Keratinocyte (primary cell): ENCODE measurements around the gene PAPPA2. TPM values are rescaled to one million over a fixed set of nuclear protein-coding genes. Genes with fewer than 3 reads are reported as not detected.

Source experiments
- DNase-seq: peaks from one replicate; pipeline ENCODE4 v3.0.0-alpha.2; 2011; ENCODE audit warnings: low read depth, missing footprints, low spot score
- FAIRE-seq: peaks from 2 replicates; lab custom pipeline; 2011; peaks lifted over from hg19 to GRCh38; lab: Jason Lieb, UNC
- H2AFZ ChIP-seq: 2 replicates; pipeline ENCODE4 v1.6.0; 2012; ENCODE audit warnings: low read length, control low read depth, inconsistent platforms; ENCODE audit not compliant: control insufficient read depth
- H3K27ac ChIP-seq: 2 replicates; pipeline ENCODE4 v1.5.1; 2011; ENCODE audit warnings: low read length; ENCODE audit not compliant: control insufficient read depth, insufficient read depth
- H3K27me3 ChIP-seq: 3 replicates; pipeline ENCODE4 v1.6.0; 2011; ENCODE audit warnings: low read length; ENCODE audit not compliant: control insufficient read depth, insufficient read depth; ENCODE audit errors: extremely low read depth
- H3K36me3 ChIP-seq, 2 experiments: 2 replicates in 1 of 2; 3 replicates in 1 of 2; pipeline ENCODE4 v1.5.1; 2011; ENCODE audit warnings: low read length in 2 of 2, mild to moderate bottlenecking in 1 of 2; ENCODE audit not compliant: control insufficient read depth in 2 of 2, insufficient read depth in 2 of 2; ENCODE audit errors: extremely low read depth in 1 of 2
- H3K4me1 ChIP-seq: 3 replicates; pipeline ENCODE4 v1.5.1; 2011; ENCODE audit warnings: low read length; ENCODE audit not compliant: control insufficient read depth, insufficient read depth; ENCODE audit errors: extremely low read depth
- H3K4me2 ChIP-seq: 3 replicates; pipeline ENCODE4 v1.6.0; 2011; ENCODE audit warnings: low read depth, low read length; ENCODE audit not compliant: control insufficient read depth, insufficient read depth; ENCODE audit errors: extremely low read depth
- H3K4me3 ChIP-seq, 3 experiments: fragments of 200-600 bp in 1 of 3; sonication (generic) in 1 of 3; 2 replicates in 2 of 3; 3 replicates in 1 of 3; pipeline ENCODE4 v1.5.1; 2011 to 2016; ENCODE audit warnings: low read length in 3 of 3, mild to moderate bottlenecking in 3 of 3, control low read depth in 2 of 3, inconsistent platforms in 1 of 3, low read depth in 1 of 3, mixed read lengths in 1 of 3, mixed run types in 1 of 3, moderate library complexity in 1 of 3; ENCODE audit not compliant: control insufficient read depth in 2 of 3, insufficient read depth in 2 of 3; ENCODE audit errors: extremely low read depth in 1 of 3
- H3K79me2 ChIP-seq: 2 replicates; pipeline ENCODE4 v1.6.0; 2012; ENCODE audit warnings: low read length; ENCODE audit not compliant: control insufficient read depth, insufficient read depth
- H3K9ac ChIP-seq: 3 replicates; pipeline ENCODE4 v1.6.0; 2011; ENCODE audit warnings: low read length; ENCODE audit not compliant: control insufficient read depth, insufficient read depth; ENCODE audit errors: extremely low read depth
- H3K9me1 ChIP-seq: 3 replicates; pipeline ENCODE4 v1.6.0; 2011; ENCODE audit warnings: low read length; ENCODE audit not compliant: control insufficient read depth, insufficient read depth; ENCODE audit errors: extremely low read depth
- H3K9me3 ChIP-seq: 2 replicates; pipeline ENCODE4 v1.5.1; 2012; ENCODE audit warnings: low read depth, low read length; ENCODE audit not compliant: control insufficient read depth
- H4K20me1 ChIP-seq: 3 replicates; pipeline ENCODE4 v1.6.0; 2011; ENCODE audit warnings: low read length; ENCODE audit not compliant: control insufficient read depth, insufficient read depth; ENCODE audit errors: extremely low read depth
- EZH2 ChIP-seq: IDR thresholded peaks from one replicate; pipeline ENCODE4 v1.6.1; 2012; ENCODE audit warnings: inconsistent platforms, mild to moderate bottlenecking, low read length, moderate library complexity
- dilution Hi-C: fragments of 300-500 bp; cut with MboI; formaldehyde crosslinking; loops from one replicate; pipeline ENCODE4 v1.7.0; 2020; ENCODE audit warnings: low sequenced_read_pairs; ENCODE audit not compliant: extremely low pct_ligation_motif_present
- polyA plus RNA-seq, 5 experiments: library from polyadenylated mRNA; depleted of rRNA in 3 of 5; stranded (reverse) in 3 of 5; stranded (forward) in 1 of 5; unstranded in 1 of 5; fragments of >200 nt; gene quantifications; 1 replicate in 1 of 5; 2 replicates in 3 of 5; 3 replicates in 1 of 5; pipeline versions ENCODE4 v1.2.1 to v1.2.3, GENCODE V29; 2011 to 2012; ENCODE audit warnings: missing spikeins in 2 of 5, low read depth in 1 of 5, low replicate concordance in 1 of 5
- TF ChIP-seq, protein P1 (sequence below), 3 experiments: IDR thresholded peaks in 1 of 3; conservative IDR thresholded peaks in 1 of 3; optimal IDR thresholded peaks in 1 of 3; 2 replicates in 2 of 3; 3 replicates in 1 of 3; pipeline versions ENCODE3 to v1.5.1; 2011; ENCODE audit warnings: low read length in 3 of 3, mild to moderate bottlenecking in 3 of 3, moderate library complexity in 2 of 3, control low read depth in 1 of 3, inconsistent platforms in 1 of 3; ENCODE audit not compliant: insufficient read depth in 2 of 3; ENCODE audit errors: extremely low read depth in 1 of 3

PAPPA2 gene
- polyA plus RNA-seq, 1 donor (not counting 4 experiments of a cell fraction or from before 2014, with no cell fraction given): 0.07 TPM

DNA sequence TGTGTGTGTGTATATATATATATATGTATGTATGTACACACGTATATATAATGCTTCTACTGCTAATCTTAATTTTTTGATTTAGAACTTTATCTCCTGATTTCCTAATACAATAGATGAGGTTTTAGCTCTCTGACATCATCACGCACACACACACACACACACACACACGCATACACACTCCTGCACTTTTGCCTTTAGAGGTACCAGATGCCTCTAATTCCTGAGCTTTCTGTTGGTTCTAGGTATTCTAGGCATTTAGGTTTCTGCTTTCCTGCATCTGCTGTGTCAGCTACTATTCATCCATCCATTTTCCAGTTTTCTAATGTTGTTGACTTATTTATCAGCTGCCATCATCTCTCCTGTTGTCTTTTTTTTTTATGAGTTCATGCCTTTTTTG lies 353.3 kb downstream of the PAPPA2 start:
- no peaks in the 10 kb centered on the region for H3K36me3 ChIP-seq
- dilution Hi-C loops: no loop called here
- TF ChIP-seq, protein P1, sequence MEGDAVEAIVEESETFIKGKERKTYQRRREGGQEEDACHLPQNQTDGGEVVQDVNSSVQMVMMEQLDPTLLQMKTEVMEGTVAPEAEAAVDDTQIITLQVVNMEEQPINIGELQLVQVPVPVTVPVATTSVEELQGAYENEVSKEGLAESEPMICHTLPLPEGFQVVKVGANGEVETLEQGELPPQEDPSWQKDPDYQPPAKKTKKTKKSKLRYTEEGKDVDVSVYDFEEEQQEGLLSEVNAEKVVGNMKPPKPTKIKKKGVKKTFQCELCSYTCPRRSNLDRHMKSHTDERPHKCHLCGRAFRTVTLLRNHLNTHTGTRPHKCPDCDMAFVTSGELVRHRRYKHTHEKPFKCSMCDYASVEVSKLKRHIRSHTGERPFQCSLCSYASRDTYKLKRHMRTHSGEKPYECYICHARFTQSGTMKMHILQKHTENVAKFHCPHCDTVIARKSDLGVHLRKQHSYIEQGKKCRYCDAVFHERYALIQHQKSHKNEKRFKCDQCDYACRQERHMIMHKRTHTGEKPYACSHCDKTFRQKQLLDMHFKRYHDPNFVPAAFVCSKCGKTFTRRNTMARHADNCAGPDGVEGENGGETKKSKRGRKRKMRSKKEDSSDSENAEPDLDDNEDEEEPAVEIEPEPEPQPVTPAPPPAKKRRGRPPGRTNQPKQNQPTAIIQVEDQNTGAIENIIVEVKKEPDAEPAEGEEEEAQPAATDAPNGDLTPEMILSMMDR (optimal IDR thresholded peaks at IDR 0.05 in 1 of 3, IDR thresholded peaks at IDR 0.05 in 1 of 3, conservative IDR thresholded peaks at IDR 0.05 in 1 of 3; ENCODE audit: extremely low read depth in 1 of 3, insufficient read depth in 2 of 3, low read length in 3 of 3): no peak
- TF ChIP-seq EZH2: no peak

DNA sequence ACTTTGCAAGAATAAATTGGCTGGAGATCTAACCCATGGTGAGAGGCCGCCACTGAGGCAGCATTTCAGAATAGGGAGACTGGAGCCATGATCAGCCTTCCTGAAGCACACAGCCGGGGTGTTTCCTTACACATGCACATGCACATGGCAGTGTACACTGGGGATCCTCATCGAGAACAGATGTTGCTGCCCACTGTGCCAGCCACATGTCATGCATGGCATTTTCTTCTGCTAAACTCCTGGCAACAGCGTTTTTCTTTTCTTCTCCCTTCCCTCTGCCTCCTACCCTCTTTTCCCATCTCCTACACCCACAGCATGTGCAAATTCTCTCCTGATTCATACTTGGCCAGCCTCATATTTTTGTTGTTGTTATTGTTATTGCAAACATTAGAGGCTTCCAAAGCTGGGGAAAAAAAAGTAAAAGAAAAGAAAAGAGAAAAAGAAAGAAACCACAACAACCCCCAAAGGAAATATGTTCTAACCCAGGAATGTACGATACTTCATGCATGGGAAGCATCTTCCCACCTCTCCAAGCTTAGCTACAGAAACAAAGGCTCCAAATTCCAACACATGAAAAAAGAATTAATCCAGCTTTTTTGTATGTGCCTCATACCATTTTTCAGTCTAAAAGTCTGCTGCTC lies 357.5 kb downstream of the PAPPA2 start:
- Histone ChIP-seq H3K9ac (no peak overlapping the region), H3K27ac (no peak overlapping the region), H3K4me1 (no peaks in the 10 kb centered on the region), H3K4me3 (no peak overlapping the region), H3K36me3 (no peaks in the 10 kb centered on the region), H3K9me1 (no peaks in the 10 kb centered on the region), H3K4me2 (no peak overlapping the region), H4K20me1 (no peaks in the 10 kb centered on the region), H3K27me3 (no peaks in the 10 kb centered on the region), H2AFZ (no peak overlapping the region), H3K79me2 (no peaks in the 10 kb centered on the region), H3K9me3 (no peaks in the 10 kb centered on the region)
- no peak for TF ChIP-seq EZH2
- TF ChIP-seq, protein P1 (optimal IDR thresholded peaks at IDR 0.05 in 1 of 3, IDR thresholded peaks at IDR 0.05 in 1 of 3, conservative IDR thresholded peaks at IDR 0.05 in 1 of 3; ENCODE audit: extremely low read depth in 1 of 3, insufficient read depth in 2 of 3, low read length in 3 of 3): no peak
- dilution Hi-C loops: no loop called here
- FAIRE-seq (no peak), DNase-seq (no peak)

More for the DNA sequence above, 353.3 kb downstream of the PAPPA2 start:
- H3K9me3 ChIP-seq: no peaks in the 10 kb centered on the region
- no peaks in the 10 kb centered on the region for H3K79me2 ChIP-seq
- no peaks in the 10 kb centered on the region for H3K4me1 ChIP-seq
- H3K9me1 ChIP-seq: no peaks in the 10 kb centered on the region
- no peaks in the 10 kb centered on the region for H4K20me1 ChIP-seq
- no peak overlapping the region for H3K4me2 ChIP-seq
- H3K4me3 ChIP-seq: no peak overlapping the region
- DNase-seq (no peak), FAIRE-seq (no peak)
- H2AFZ ChIP-seq: no peak overlapping the region
- no peak overlapping the region for H3K9ac ChIP-seq
- H3K27ac ChIP-seq: no peak overlapping the region
- no peaks in the 10 kb centered on the region for H3K27me3 ChIP-seq
